ENCODE measurements around the gene MRPL22. TPM values are rescaled to one million over a fixed set of nuclear protein-coding genes. Genes with fewer than 3 reads are reported as not detected.
A peak's percentile ranks its signal among the peaks of the same experiment; 100 is the strongest.

MRPL22 gene
- total and polyA plus RNA-seq, 2 of the 13 experiments (the other 11 are each of a cell fraction or from before 2014, with no cell fraction given): 66.8 to 84.8 TPM

DNA sequence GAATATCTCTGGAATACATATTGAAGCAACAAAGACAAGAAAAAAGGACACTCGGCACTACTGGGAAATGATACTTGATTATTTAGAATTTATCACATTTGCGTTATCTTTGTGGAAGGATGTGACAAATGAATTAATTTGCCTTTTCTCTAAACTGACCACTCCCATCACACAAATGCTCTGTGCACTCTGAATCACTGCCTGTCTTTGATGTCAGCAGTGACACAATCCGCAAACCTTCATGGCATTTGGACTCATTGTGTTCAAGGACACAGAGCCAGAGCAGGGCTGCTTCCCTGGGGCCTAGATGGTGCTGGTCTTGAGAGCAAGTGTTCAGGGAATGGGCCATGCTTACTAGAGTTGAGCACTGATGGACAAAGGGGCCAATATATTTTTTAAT is 67.8 kb downstream of the MRPL22 start (continued):
- no peak for TF ChIP-seq ADNP (CRISPR knock-in tag; IDR thresholded peaks at IDR 0.05)
- TF ChIP-seq SIN3B (IDR thresholded peaks at IDR 0.05; ENCODE audit: low read length): no peak
- TF ChIP-seq ATF7 (IDR thresholded peaks at IDR 0.05): no peak
- TF ChIP-seq ATF7 (CRISPR knock-in tag; IDR thresholded peaks at IDR 0.05): no peak
- no peak for TF ChIP-seq AKAP8 (CRISPR knock-in tag; IDR thresholded peaks at IDR 0.05)
- no peak for TF ChIP-seq SKIL (CRISPR knock-in tag; IDR thresholded peaks at IDR 0.05; ENCODE audit: borderline replicate concordance)
- no peak for TF ChIP-seq SRF (IDR thresholded peaks at IDR 0.05; ENCODE audit: low read depth, low read length)
- no peak for TF ChIP-seq ZNF670 (CRISPR knock-in tag; IDR thresholded peaks at IDR 0.05; ENCODE audit: borderline replicate concordance)
- no peak for TF ChIP-seq ZNF264 (CRISPR knock-in tag; IDR thresholded peaks at IDR 0.05)
- TF ChIP-seq ZNF383 (CRISPR knock-in tag; IDR thresholded peaks at IDR 0.05; ENCODE audit: borderline replicate concordance): no peak
- TF ChIP-seq ZNF747 (CRISPR knock-in tag; IDR thresholded peaks at IDR 0.05; ENCODE audit: borderline replicate concordance): no peak
- no peak for TF ChIP-seq MXD4 (CRISPR knock-in tag; IDR thresholded peaks at IDR 0.05)
- no peak for TF ChIP-seq ZSCAN22 (CRISPR knock-in tag; IDR thresholded peaks at IDR 0.05)
- TF ChIP-seq, protein P1, sequence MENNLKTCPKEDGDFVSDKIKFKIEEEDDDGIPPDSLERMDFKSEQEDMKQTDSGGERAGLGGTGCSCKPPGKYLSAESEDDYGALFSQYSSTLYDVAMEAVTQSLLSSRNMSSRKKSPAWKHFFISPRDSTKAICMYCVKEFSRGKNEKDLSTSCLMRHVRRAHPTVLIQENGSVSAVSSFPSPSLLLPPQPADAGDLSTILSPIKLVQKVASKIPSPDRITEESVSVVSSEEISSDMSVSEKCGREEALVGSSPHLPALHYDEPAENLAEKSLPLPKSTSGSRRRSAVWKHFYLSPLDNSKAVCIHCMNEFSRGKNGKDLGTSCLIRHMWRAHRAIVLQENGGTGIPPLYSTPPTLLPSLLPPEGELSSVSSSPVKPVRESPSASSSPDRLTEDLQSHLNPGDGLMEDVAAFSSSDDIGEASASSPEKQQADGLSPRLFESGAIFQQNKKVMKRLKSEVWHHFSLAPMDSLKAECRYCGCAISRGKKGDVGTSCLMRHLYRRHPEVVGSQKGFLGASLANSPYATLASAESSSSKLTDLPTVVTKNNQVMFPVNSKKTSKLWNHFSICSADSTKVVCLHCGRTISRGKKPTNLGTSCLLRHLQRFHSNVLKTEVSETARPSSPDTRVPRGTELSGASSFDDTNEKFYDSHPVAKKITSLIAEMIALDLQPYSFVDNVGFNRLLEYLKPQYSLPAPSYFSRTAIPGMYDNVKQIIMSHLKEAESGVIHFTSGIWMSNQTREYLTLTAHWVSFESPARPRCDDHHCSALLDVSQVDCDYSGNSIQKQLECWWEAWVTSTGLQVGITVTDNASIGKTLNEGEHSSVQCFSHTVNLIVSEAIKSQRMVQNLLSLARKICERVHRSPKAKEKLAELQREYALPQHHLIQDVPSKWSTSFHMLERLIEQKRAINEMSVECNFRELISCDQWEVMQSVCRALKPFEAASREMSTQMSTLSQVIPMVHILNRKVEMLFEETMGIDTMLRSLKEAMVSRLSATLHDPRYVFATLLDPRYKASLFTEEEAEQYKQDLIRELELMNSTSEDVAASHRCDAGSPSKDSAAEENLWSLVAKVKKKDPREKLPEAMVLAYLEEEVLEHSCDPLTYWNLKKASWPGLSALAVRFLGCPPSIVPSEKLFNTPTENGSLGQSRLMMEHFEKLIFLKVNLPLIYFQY (CRISPR knock-in tag; IDR thresholded peaks at IDR 0.05; ENCODE audit: borderline replicate concordance): peak; percentile 32; the same call in 1 of the 2 replicates
- no peak for TF ChIP-seq RBFOX2 (IDR thresholded peaks at IDR 0.05; ENCODE audit: low read depth, low read length)
- TF ChIP-seq, protein P2, sequence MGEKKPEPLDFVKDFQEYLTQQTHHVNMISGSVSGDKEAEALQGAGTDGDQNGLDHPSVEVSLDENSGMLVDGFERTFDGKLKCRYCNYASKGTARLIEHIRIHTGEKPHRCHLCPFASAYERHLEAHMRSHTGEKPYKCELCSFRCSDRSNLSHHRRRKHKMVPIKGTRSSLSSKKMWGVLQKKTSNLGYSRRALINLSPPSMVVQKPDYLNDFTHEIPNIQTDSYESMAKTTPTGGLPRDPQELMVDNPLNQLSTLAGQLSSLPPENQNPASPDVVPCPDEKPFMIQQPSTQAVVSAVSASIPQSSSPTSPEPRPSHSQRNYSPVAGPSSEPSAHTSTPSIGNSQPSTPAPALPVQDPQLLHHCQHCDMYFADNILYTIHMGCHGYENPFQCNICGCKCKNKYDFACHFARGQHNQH (CRISPR knock-in tag; IDR thresholded peaks at IDR 0.05): peak; percentile 51; the same call in 1 of the 2 replicates
- TF ChIP-seq ZBTB38 (CRISPR knock-in tag; IDR thresholded peaks at IDR 0.05): no peak
- 0 out of 2 replicates have a peak, but pooled peaks have one; percentile 21 for TF ChIP-seq ZMYM3 (CRISPR knock-in tag; IDR thresholded peaks at IDR 0.05)
- TF ChIP-seq NFATC3 (CRISPR knock-in tag; IDR thresholded peaks at IDR 0.05): no peak
- no peak for TF ChIP-seq ZNF607 (CRISPR knock-in tag; IDR thresholded peaks at IDR 0.05; ENCODE audit: borderline replicate concordance)
- TF ChIP-seq TOE1 (CRISPR knock-in tag; IDR thresholded peaks at IDR 0.05): no peak
- 0 out of 2 replicates have a peak, but pooled peaks have one; percentile 40 for TF ChIP-seq ZNF691 (CRISPR knock-in tag; IDR thresholded peaks at IDR 0.05; ENCODE audit: borderline replicate concordance, low read depth)
- no peak for TF ChIP-seq NPAS2 (CRISPR knock-in tag; IDR thresholded peaks at IDR 0.05; ENCODE audit: borderline replicate concordance)
